Activated naive CD4-positive, alpha-beta T cell treated with anti-CD3 and anti-CD28 coated beads for 36 hours (primary cell): ENCODE measurements around the gene GGTA1. TPM values are rescaled to one million over a fixed set of nuclear protein-coding genes. Genes with fewer than 3 reads are reported as not detected.
"Not testable (repeated sequence)": the region's sequence is repeated elsewhere in the genome, so short reads cannot be mapped to it uniquely, and the experiment has no call there.

ENCODE experiments used
- CTCF ChIA-PET: fragments of 350-600 bp; sonication (Branson Sonifier 250); formaldehyde crosslinking; loops from one replicate; lab custom pipeline; 2021; ENCODE audit warnings: antibody characterized with exemption; lab: Charles Lee
- DNase-seq: peaks from one replicate; pipeline ENCODE4 v3.0.0-alpha.2; 2020
- H3K27ac Mint-ChIP-seq: one replicate; pipeline ENCODE4 v1.8.0; 2021; ENCODE audit warnings: mild to moderate bottlenecking, mixed read lengths
- H3K27me3 Mint-ChIP-seq: one replicate; pipeline ENCODE4 v1.8.0; 2021; ENCODE audit warnings: low read depth, mixed read lengths
- H3K36me3 Mint-ChIP-seq: one replicate; pipeline ENCODE4 v1.8.0; 2021; ENCODE audit warnings: low read depth, mixed read lengths
- H3K4me1 Mint-ChIP-seq: one replicate; pipeline ENCODE4 v1.8.0; 2021; ENCODE audit warnings: low read depth, mixed read lengths
- H3K4me3 Mint-ChIP-seq: one replicate; pipeline ENCODE4 v1.8.0; 2021; ENCODE audit warnings: mild to moderate bottlenecking, moderate library complexity, mixed read lengths
- H3K9me3 Mint-ChIP-seq: one replicate; pipeline ENCODE4 v1.8.0; 2021; ENCODE audit warnings: mixed read lengths
- intact Hi-C: fragments of 100-400 bp; cut with micrococcal nuclease; formaldehyde crosslinking; loops from one replicate; pipeline ENCODE4 v1.15.1; 2023
- total RNA-seq, 2 experiments: library from RNA; stranded (reverse); gene quantifications; one replicate each; pipeline ENCODE4 v1.2.3, GENCODE V29; 2021

Gene GGTA1
- total RNA-seq, 2 experiments from 2014 or later, result not detected

DNA sequence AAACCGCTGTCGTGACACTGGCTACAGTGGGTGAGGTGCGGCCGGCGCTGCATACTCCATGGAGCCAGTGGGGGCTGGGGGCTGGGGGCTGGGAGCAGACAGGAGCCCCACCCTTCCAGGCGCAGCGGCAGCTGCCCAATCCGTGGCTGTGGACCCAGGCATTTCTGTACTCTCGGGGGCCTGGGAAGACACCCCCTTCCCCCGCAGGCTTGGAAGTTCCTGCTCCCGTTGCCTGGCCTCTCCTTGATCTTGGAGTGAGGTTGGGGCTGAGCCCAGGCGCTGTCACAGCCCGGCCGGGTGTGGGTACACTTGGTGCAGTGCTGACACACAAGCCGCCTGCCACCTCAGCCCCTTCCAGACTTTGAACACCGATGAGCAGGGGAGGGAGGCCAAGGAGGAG lies 27.7 kb upstream of the GGTA1 start:
- intact Hi-C loops, result no loop called here
- no peak overlapping the region for H3K4me3 Mint-ChIP-seq
- no peaks in the 10 kb centered on the region for H3K36me3 Mint-ChIP-seq
- H3K27ac Mint-ChIP-seq, result no peak overlapping the region
- peaks cover 2% of the 10 kb centered on the region for H3K9me3 Mint-ChIP-seq
- no peaks in the 10 kb centered on the region for H3K4me1 Mint-ChIP-seq
- peaks cover 5% of the 10 kb centered on the region for H3K27me3 Mint-ChIP-seq
- CTCF ChIA-PET, result no interaction called here
- no peak for DNase-seq

DNA sequence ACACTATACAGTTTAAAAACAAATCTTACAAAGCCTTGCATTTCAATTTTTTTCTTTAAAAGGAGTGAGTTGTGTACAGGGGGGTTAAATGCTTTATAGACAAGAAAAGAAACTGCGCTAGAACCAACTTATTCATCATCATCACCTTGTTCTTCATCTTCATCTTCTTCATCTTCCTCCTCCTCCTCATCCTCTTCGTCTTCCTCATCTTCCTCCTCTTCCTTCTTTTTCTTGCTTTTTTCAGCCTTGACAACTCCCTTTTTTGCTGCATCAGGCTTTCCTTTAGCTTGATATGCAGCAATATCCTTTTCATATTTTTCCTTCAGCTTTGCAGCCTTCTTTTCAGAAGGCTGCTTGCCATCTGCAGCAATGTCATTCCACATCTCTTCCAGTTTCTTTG lies 20.0 kb upstream of the GGTA1 start:
- H3K27me3 Mint-ChIP-seq, H3K4me3 Mint-ChIP-seq, H3K9me3 Mint-ChIP-seq, DNase-seq, H3K36me3 Mint-ChIP-seq, intact Hi-C loops, H3K4me1 Mint-ChIP-seq, CTCF ChIA-PET: not testable (repeated sequence)
- peak overlapping the region; percentile 9 for H3K27ac Mint-ChIP-seq

DNA sequence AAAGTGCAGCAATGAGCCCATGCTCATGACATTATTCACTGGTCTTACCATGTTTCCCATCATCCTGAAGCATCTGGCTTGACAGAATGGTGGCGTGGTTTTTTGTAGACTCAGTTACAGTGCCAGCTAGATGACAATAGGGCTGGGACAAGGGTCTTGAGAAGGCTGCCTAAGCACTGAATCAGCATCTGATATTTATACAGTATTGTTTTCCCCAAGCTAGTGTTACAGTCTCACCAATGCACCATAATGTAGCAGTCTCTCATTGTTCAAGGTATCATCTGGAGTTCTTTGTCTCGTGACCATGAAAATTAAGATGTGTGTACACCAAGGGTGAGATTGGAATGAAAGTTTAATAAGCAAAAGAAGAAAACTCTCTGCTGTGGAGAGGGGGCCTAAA lies 19.0 kb upstream of the GGTA1 start:
- intact Hi-C loops, result no loop called here
- no peak overlapping the region for H3K4me3 Mint-ChIP-seq
- no peaks in the 10 kb centered on the region for H3K4me1 Mint-ChIP-seq
- H3K36me3 Mint-ChIP-seq, result no peaks in the 10 kb centered on the region
- no peak overlapping the region for H3K27ac Mint-ChIP-seq
- CTCF ChIA-PET, result interaction anchor here (0.6 kb wide), 1 partner anchor 38 kb away, joined by 3 read pairs; no protein-coding TSS in a partner anchor
- peaks cover 3% of the 10 kb centered on the region for H3K9me3 Mint-ChIP-seq
- peaks cover 5% of the 10 kb centered on the region for H3K27me3 Mint-ChIP-seq
- no peak for DNase-seq

DNA sequence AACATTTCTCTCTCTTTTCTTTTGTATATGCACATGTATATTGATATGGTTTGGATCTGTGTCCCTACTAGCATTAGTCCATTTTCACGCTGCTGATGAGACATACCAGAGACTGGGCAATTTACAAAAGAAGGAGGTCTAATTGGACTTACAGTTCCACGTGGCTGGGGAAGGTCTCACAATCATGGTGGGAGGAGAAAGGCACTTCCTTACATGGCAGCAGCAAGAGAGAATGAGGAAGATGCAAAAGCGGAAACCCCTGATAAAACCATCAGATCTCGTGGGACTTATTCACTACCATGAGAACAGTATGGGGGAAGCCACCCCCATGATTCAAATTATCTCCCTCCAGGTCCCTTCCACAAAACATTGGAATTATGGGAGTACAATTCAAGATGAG lies 13.5 kb upstream of the GGTA1 start:
- H3K4me1 Mint-ChIP-seq, DNase-seq, H3K9me3 Mint-ChIP-seq, CTCF ChIA-PET, H3K36me3 Mint-ChIP-seq, H3K27me3 Mint-ChIP-seq, H3K4me3 Mint-ChIP-seq, intact Hi-C loops, H3K27ac Mint-ChIP-seq: not testable (repeated sequence)

DNA sequence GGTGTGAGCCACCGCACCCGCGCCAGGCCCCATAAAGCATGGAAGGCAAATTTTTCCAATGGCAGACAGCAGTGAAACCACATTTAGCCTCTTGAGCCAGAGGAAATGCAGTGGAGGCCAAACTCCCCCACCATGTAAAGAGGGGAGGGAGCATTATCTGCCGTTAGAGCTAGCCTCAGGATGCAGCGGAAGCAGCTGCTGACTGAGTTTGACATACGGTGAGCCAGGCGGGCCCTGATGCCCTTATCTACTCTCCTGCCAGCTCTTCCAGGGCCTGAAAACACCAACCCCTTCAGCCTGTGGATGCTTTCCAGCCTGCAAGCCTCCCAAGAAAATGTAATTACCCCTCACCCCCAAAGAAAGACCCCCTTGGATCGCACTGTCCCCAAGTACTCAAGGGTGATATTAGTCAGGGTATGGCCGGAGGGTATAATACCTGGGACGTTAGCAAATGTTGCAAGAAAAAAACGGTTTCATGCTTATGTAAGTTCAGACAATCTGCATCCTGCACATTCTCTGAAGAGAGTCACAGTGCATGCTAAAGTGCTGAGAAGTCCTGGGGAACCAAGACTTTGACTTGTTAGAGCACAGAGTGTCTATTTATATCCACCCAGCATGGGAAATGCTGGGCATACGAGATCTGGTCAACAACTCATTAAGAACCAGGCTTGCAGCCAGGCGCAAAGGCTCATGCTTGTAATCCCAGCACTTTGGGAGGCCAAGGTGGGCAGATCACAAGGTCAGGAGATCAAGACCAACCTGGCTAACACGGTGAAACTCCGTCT lies 11.3 kb upstream of the GGTA1 start:
- H3K27me3 Mint-ChIP-seq, result peaks cover 7% of the 10 kb centered on the region
- intact Hi-C loops, result no loop called here
- no peaks in the 10 kb centered on the region for H3K4me1 Mint-ChIP-seq
- DNase-seq, result no peak
- no peak overlapping the region for H3K4me3 Mint-ChIP-seq
- no peaks in the 10 kb centered on the region for H3K9me3 Mint-ChIP-seq
- H3K36me3 Mint-ChIP-seq, result no peaks in the 10 kb centered on the region
- H3K27ac Mint-ChIP-seq, result no peak overlapping the region
- CTCF ChIA-PET, result no interaction called here

DNA sequence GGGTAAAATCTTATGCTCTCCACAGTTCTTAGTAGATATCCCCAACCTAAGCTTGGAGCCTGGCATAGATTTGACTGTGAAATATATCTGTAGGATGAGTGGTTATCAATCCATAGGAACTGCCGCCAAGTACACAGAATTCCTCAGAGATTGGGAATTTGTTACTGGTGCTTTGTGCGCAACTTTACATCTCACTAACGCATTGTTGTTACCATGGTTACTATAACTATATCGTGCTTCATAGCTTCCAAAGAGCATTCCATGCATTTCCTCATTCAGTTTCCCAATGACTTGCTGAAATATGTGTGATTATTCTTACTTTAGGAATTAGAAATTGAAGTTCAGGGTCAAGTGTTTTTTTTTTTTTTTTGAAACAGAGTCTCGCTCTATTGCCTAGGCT lies 9.5 kb upstream of the GGTA1 start:
- CTCF ChIA-PET, result interaction anchor here (0.5 to 0.9 kb wide), 3 partner anchors 23 to 519 kb away, joined by 3 read pairs; no protein-coding TSS in a partner anchor
- Mint-ChIP-seq H3K27ac (no peak overlapping the region), H3K9me3 (no peaks in the 10 kb centered on the region), H3K4me3 (no peak overlapping the region), H3K36me3 (no peaks in the 10 kb centered on the region), H3K27me3 (peaks cover 7% of the 10 kb centered on the region), H3K4me1 (no peaks in the 10 kb centered on the region)
- intact Hi-C loops, result no loop called here
- no peak for DNase-seq

DNA sequence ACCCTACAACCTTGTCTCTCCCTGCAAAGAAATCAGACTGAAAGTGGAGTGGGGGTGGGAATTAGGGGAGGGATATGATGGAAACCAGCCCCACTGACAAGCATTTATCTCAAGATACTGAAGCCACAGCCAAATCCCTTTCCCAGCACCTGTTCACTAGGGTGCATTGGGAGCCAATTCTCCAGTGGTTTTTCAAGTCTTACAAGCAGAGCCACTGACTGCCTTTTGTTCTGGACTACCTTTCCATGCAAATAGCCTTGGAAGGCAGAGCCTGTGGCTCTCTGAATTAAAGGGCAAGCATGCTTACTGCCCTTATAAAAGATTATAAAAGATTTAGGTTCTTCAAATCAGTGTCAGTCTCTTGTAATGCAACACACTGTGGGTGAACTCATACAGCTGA lies 8.8 kb upstream of the GGTA1 start:
- no peak for DNase-seq
- CTCF ChIA-PET, result no interaction called here
- H3K4me3 Mint-ChIP-seq, result no peak overlapping the region
- H3K9me3 Mint-ChIP-seq, result no peaks in the 10 kb centered on the region
- H3K27ac Mint-ChIP-seq, result no peak overlapping the region
- H3K4me1 Mint-ChIP-seq, result no peaks in the 10 kb centered on the region
- peaks cover 7% of the 10 kb centered on the region for H3K27me3 Mint-ChIP-seq
- intact Hi-C loops, result no loop called here
- no peaks in the 10 kb centered on the region for H3K36me3 Mint-ChIP-seq

DNA sequence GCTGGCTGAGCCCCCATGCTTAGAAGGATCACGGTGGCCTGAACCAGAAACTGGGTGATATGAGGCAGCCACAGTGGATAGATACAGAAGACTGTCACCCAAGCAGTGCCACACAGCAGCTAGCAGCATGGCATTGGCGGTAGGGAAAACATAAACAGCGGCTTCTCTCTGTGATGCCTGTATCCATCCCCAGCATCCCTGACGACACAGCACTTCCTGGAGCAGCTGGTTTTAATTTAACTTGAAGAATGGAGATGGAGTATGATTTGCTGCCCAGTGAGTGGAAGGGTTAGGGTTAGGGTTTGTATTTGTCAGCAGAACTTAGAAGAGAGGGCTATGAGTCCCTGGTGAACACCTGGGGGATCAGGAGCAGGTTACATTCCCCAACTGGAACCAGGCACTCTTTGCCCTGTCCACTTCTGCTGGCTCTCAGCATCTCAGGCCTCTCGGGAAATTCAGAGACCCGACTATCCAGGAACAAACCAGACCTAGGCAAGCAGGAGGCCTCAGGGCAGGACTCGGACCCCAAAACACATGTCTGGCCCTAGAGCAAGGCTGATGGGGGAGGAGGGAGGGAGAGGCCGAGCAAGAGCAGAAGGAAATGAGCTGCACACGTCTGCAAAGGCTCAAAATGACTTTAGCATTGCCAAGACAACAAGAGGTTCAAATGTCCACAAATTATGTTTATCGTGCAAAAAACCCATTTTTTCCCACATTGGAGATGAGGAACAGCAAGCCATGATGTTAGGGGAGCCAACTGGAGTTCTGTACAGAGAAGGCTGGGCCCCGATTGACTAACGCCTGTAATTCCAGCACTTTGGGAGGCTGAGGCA lies 6.5 kb upstream of the GGTA1 start:
- no peak for DNase-seq
- intact Hi-C loops, result no loop called here
- no peak overlapping the region for H3K4me3 Mint-ChIP-seq
- no peaks in the 10 kb centered on the region for H3K4me1 Mint-ChIP-seq
- H3K27me3 Mint-ChIP-seq, result peaks cover 14% of the 10 kb centered on the region
- CTCF ChIA-PET, result no interaction called here
- no peaks in the 10 kb centered on the region for H3K36me3 Mint-ChIP-seq
- no peaks in the 10 kb centered on the region for H3K9me3 Mint-ChIP-seq
- H3K27ac Mint-ChIP-seq, result no peak overlapping the region

DNA sequence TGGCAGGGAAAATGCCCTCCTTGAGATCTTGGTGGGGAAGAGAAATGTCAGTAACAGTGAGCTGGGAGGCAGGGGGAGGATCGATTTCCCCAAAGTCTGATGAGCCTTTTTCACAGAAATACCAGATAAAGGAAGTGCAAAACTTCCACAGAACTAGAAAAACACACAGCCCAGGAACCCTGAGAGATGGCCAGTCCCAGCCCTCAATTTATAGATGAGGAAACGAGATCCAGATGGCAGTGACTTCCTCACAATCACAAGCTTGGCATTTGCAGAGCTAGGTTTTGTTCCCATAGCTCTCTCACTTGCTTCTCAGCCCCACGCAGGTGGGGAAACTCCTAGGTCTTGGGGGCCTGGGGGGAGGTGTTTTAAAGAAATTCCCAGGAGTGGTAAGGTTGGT lies 3.8 kb upstream of the GGTA1 start:
- DNase-seq, result no peak
- intact Hi-C loops, result no loop called here
- Mint-ChIP-seq H3K27me3 (peaks cover 28% of the 10 kb centered on the region), H3K4me1 (peaks cover 13% of the 10 kb centered on the region), H3K27ac (no peak overlapping the region), H3K4me3 (no peak overlapping the region), H3K9me3 (no peaks in the 10 kb centered on the region), H3K36me3 (no peaks in the 10 kb centered on the region)
- CTCF ChIA-PET, result no interaction called here

DNA sequence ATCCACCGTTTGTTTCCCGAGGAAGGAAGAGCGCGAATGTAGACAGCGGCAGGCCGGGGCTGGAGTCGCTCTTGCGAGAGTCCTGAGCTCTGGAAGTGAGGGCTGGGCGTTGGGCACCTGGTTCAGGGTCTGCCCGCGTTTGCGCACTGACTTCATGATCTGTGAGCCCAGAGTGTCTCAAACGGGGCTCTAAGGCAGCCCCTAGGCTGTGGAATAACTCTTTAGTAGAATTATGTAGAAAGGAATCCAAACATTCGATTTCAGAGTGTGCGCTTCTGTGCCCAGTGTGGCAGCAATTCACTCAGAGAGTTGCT lies 478 bp upstream of the GGTA1 start:
- no peak overlapping the region for H3K27ac Mint-ChIP-seq
- intact Hi-C loops, result no loop called here
- CTCF ChIA-PET, result no interaction called here
- H3K4me1 Mint-ChIP-seq, result peaks cover 19% of the 10 kb centered on the region
- peaks cover 51% of the 10 kb centered on the region for H3K27me3 Mint-ChIP-seq
- peaks cover 4% of the 10 kb centered on the region for H3K9me3 Mint-ChIP-seq
- peak overlapping the region; percentile 54 for H3K4me3 Mint-ChIP-seq
- no peak for DNase-seq
- H3K36me3 Mint-ChIP-seq, result no peaks in the 10 kb centered on the region

DNA sequence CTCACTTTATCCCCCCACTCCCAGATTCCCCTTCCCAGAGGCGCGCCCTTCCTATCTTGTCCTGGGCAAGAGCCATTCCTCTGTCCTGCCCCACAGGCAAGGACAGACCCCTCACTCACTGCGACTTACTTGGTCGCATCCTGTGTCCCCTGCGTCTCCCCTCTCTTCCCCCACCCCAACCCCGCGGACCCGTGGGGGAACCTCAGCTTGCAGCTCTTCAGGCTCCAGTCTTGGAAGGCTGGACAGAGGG lies 542 bp downstream of the GGTA1 start:
- no peak overlapping the region for H3K27ac Mint-ChIP-seq
- H3K4me1 Mint-ChIP-seq, result peaks cover 19% of the 10 kb centered on the region
- CTCF ChIA-PET, result interaction anchor here (0.7 to 2.0 kb wide), 2 partner anchors 104 to 179 kb away, joined by 3 to 8 read pairs; no protein-coding TSS in a partner anchor
- H3K27me3 Mint-ChIP-seq, result peaks cover 52% of the 10 kb centered on the region
- no peaks in the 10 kb centered on the region for H3K36me3 Mint-ChIP-seq
- no peak for DNase-seq
- H3K4me3 Mint-ChIP-seq, result peak overlapping the region; percentile 60
- intact Hi-C loops, result loop anchor here (10.0 kb wide), 2 partner anchors 54 to 174 kb away; no protein-coding TSS in a partner anchor
- H3K9me3 Mint-ChIP-seq, result peaks cover 4% of the 10 kb centered on the region

DNA sequence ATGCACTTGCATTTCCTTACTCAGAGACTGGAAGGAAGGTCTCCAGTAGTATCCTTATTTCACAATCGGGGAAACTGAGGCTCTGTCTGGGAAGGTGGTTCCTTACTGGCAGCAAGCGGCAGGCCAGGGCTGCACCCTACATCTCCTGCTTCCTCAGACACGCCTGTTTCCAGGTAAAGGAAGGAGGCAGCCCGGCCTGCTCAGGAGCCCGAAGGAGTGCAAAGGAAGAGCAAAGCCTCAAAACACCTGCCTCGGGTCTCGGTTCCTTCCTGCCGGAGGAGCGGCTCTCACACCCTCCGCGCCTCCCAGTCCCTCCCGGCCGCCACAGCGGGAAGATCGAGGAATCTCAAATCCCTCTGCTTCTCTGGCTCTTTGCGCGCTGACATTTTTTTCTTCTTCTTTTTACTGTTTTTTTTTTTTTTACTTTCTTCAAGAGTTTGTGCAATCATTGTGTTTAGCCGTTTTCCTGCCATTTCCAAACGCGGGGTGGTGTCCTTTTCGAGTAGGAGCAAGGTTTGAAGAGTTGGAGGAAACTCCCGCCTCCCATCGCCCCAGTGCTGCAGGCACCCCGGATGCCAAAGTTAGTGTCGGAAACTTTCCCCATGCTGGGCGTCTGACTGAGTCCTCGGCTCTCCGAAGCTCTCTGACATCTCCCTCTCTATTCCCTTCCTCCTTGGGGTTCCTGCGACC lies 1.0 kb downstream of the GGTA1 start:
- CTCF ChIA-PET, result interaction anchor here (0.7 to 2.0 kb wide), 4 partner anchors 10 to 179 kb away, joined by 3 to 10 read pairs (median 6); no protein-coding TSS in a partner anchor
- Mint-ChIP-seq H3K27ac (no peak overlapping the region), H3K36me3 (no peaks in the 10 kb centered on the region), H3K4me1 (peaks cover 19% of the 10 kb centered on the region), H3K9me3 (peaks cover 4% of the 10 kb centered on the region), H3K27me3 (peaks cover 55% of the 10 kb centered on the region), H3K4me3 (peak overlapping the region; percentile 61)
- intact Hi-C loops, result loop anchor here (10.0 kb wide), 2 partner anchors 54 to 174 kb away; no protein-coding TSS in a partner anchor
- peak; percentile 28 for DNase-seq
